Measurements from ENCODE around the gene WWP2. TPM values are rescaled to one million over a fixed set of nuclear protein-coding genes. Genes with fewer than 3 reads are reported as not detected.

The WWP2 gene
- total RNA-seq, 1 donor, result 42.5 TPM

DNA sequence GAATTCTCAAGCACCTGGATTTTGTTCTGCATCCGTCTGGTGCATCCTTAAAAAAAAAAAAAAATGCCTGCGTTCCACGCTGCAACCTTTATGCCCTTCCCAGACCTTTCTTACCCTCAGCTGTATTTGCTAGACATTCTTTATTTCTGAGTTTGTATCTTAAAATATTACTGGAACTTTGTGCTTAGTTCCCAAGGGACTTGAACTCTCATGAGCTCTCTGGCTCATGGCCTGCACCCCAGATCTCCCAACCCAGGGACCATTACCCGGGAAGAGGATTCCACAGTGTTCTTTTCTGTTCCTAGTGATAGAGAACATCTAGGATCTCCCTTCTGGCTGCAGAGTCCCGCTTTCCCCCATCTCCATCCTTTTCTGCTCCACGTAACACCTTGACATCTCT lies 160.1 kb downstream of the WWP2 start:
- Histone ChIP-seq H3K9me3 (ENCODE audit: low read depth, low read length) (no peaks in the 10 kb centered on the region), H3K4me3 (ENCODE audit: low read length) (no peak overlapping the region), H3K4me1 (ENCODE audit: insufficient read depth, low read length) (no peaks in the 10 kb centered on the region), H3K27me3 (ENCODE audit: insufficient read depth, low read length) (no peaks in the 10 kb centered on the region)

- Histone ChIP-seq H3K4me1 (ENCODE audit: insufficient read depth, low read length) (no peaks in the 10 kb centered on the region), H3K4me3 (ENCODE audit: low read length) (no peak overlapping the region), H3K9me3 (ENCODE audit: low read depth, low read length) (no peaks in the 10 kb centered on the region), H3K27me3 (ENCODE audit: insufficient read depth, low read length) (no peaks in the 10 kb centered on the region)
These were observed 162.1 kb downstream of the WWP2 start for GRCh38 chr16:69924041-69924775.

GRCh38 chr16:69924777-69925191 lies 162.7 kb downstream of the WWP2 start:
- Histone ChIP-seq H3K9me3 (ENCODE audit: low read depth, low read length) (no peaks in the 10 kb centered on the region), H3K4me3 (ENCODE audit: low read length) (no peak overlapping the region), H3K4me1 (ENCODE audit: insufficient read depth, low read length) (no peaks in the 10 kb centered on the region)

GRCh38 chr16:69925311-69925710 lies 163.2 kb downstream of the WWP2 start:
- Histone ChIP-seq H3K27me3 (ENCODE audit: insufficient read depth, low read length) (no peaks in the 10 kb centered on the region), H3K9me3 (ENCODE audit: low read depth, low read length) (no peaks in the 10 kb centered on the region), H3K4me1 (ENCODE audit: insufficient read depth, low read length) (no peaks in the 10 kb centered on the region), H3K4me3 (ENCODE audit: low read length) (no peak overlapping the region)

More at GRCh38 chr16:69924777-69925191, 162.7 kb downstream of the WWP2 start:
- H3K27me3 ChIP-seq (ENCODE audit: insufficient read depth, low read length), result no peaks in the 10 kb centered on the region

GRCh38 chr16:69926241-69926640 lies 164.1 kb downstream of the WWP2 start:
- no peaks in the 10 kb centered on the region for H3K9me3 ChIP-seq (ENCODE audit: low read depth, low read length)

GRCh38 chr16:69927056-69927757 lies 165.1 kb downstream of the WWP2 start:
- no peaks in the 10 kb centered on the region for H3K4me1 ChIP-seq (ENCODE audit: insufficient read depth, low read length)
- H3K4me3 ChIP-seq (ENCODE audit: low read length), result no peak overlapping the region
- H3K9me3 ChIP-seq (ENCODE audit: low read depth, low read length), result no peaks in the 10 kb centered on the region
- H3K27me3 ChIP-seq (ENCODE audit: insufficient read depth, low read length), result no peaks in the 10 kb centered on the region

More at GRCh38 chr16:69926241-69926640, 164.1 kb downstream of the WWP2 start:
- no peak overlapping the region for H3K4me3 ChIP-seq (ENCODE audit: low read length)
- no peaks in the 10 kb centered on the region for H3K27me3 ChIP-seq (ENCODE audit: insufficient read depth, low read length)
- H3K4me1 ChIP-seq (ENCODE audit: insufficient read depth, low read length), result no peaks in the 10 kb centered on the region

GRCh38 chr16:69928856-69929400 lies 166.8 kb downstream of the WWP2 start:
- no peaks in the 10 kb centered on the region for H3K4me1 ChIP-seq (ENCODE audit: insufficient read depth, low read length)
- H3K9me3 ChIP-seq (ENCODE audit: low read depth, low read length), result no peaks in the 10 kb centered on the region
- H3K27me3 ChIP-seq (ENCODE audit: insufficient read depth, low read length), result no peaks in the 10 kb centered on the region
- no peak overlapping the region for H3K4me3 ChIP-seq (ENCODE audit: low read length)

- H3K4me3 ChIP-seq (ENCODE audit: low read length), result no peak overlapping the region
- no peaks in the 10 kb centered on the region for H3K9me3 ChIP-seq (ENCODE audit: low read depth, low read length)
- H3K27me3 ChIP-seq (ENCODE audit: insufficient read depth, low read length), result no peaks in the 10 kb centered on the region
- H3K4me1 ChIP-seq (ENCODE audit: insufficient read depth, low read length), result no peaks in the 10 kb centered on the region
These were observed 167.3 kb downstream of the WWP2 start for GRCh38 chr16:69929480-69929879.

- no peaks in the 10 kb centered on the region for H3K4me1 ChIP-seq (ENCODE audit: insufficient read depth, low read length)
- H3K4me3 ChIP-seq (ENCODE audit: low read length), result no peak overlapping the region
- H3K27me3 ChIP-seq (ENCODE audit: insufficient read depth, low read length), result no peaks in the 10 kb centered on the region
- H3K9me3 ChIP-seq (ENCODE audit: low read depth, low read length), result no peaks in the 10 kb centered on the region
These were observed 168.1 kb downstream of the WWP2 start for GRCh38 chr16:69930117-69930776.

DNA sequence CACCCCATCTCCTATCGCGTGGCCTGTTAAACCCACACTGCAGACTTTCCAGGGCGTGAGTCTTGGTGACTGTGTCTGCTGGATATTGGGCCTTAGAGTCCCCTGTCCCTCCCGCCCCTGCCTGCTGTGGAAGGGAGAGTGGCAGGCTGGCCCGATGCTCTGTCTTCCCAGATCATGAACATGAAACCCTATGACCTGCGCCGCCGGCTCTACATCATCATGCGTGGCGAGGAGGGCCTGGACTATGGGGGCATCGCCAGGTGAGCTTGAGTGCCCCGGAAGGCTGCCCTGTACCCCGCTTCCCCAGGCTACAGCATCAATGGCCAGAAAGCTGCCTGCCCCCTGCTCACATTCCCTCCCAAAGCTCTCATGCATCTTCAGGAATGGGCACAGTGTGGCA lies 169.5 kb downstream of the WWP2 start:
- Histone ChIP-seq H3K4me1 (ENCODE audit: insufficient read depth, low read length) (no peaks in the 10 kb centered on the region), H3K9me3 (ENCODE audit: low read depth, low read length) (no peaks in the 10 kb centered on the region), H3K27me3 (ENCODE audit: insufficient read depth, low read length) (no peaks in the 10 kb centered on the region), H3K4me3 (ENCODE audit: low read length) (no peak overlapping the region)

DNA sequence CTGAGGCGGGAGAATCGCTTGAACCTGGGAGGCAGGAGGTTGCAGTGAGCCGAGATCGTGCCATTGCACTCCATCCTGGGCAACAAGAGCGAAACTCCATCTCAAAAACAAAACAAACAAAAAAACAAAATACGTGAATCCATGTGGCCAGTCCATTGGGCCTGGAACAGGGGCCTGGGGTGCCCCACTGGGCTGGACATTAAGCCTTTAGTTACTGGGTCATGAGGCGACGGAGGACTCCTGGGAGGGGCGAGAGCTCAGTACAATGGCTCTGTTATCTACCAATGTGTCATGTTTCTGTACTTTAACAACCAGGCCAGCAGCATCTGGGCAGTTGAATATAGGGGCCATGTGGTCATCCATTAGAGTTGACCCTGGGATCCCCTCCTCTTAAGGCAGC lies 170.1 kb downstream of the WWP2 start:
- Histone ChIP-seq H3K27me3 (ENCODE audit: insufficient read depth, low read length) (no peaks in the 10 kb centered on the region), H3K9me3 (ENCODE audit: low read depth, low read length) (no peaks in the 10 kb centered on the region), H3K4me3 (ENCODE audit: low read length) (no peak overlapping the region), H3K4me1 (ENCODE audit: insufficient read depth, low read length) (no peaks in the 10 kb centered on the region)

DNA sequence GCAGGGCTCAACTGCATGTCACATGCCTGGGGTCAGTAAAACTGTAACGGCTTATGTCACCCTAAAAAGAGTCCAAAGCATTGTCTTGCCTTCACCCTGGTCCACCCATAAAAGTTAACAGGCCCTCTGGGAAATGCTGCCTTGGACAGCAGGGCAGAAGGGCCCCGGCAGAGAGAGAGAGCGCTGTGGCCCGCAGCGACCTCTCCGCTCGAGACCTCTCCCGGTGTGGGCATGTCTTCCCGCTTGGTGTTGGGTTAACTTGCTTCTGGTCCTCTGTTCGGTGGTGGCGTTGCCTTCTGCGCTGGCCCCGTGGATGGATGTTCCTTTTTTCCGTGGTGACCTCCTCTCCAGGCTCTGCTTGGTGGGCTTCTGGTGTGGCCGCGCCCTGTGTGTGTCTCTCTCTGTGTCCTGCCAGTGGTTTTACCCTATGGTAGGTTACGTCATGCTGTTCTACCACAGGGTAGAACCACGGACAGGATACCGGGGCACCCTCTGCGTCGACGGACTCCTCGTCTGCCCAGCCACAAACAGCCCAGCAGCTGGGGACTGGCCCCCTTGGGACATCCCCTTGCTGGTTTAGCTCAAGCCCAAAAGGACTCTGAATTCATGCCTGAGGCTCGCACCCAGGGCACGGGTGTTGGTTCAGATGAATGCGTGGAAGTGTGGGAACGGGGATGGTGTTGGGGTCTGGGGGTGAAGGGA lies 170.7 kb downstream of the WWP2 start:
- H3K27me3 ChIP-seq (ENCODE audit: insufficient read depth, low read length), result no peaks in the 10 kb centered on the region
- no peaks in the 10 kb centered on the region for H3K9me3 ChIP-seq (ENCODE audit: low read depth, low read length)
- no peak overlapping the region for H3K4me3 ChIP-seq (ENCODE audit: low read length)
- H3K4me1 ChIP-seq (ENCODE audit: insufficient read depth, low read length), result no peaks in the 10 kb centered on the region

- Histone ChIP-seq H3K9me3 (ENCODE audit: low read depth, low read length) (no peaks in the 10 kb centered on the region), H3K27me3 (ENCODE audit: insufficient read depth, low read length) (no peaks in the 10 kb centered on the region), H3K4me1 (ENCODE audit: insufficient read depth, low read length) (no peaks in the 10 kb centered on the region), H3K4me3 (ENCODE audit: low read length) (no peak overlapping the region)
These were observed 171.9 kb downstream of the WWP2 start for GRCh38 chr16:69934044-69934443.

DNA sequence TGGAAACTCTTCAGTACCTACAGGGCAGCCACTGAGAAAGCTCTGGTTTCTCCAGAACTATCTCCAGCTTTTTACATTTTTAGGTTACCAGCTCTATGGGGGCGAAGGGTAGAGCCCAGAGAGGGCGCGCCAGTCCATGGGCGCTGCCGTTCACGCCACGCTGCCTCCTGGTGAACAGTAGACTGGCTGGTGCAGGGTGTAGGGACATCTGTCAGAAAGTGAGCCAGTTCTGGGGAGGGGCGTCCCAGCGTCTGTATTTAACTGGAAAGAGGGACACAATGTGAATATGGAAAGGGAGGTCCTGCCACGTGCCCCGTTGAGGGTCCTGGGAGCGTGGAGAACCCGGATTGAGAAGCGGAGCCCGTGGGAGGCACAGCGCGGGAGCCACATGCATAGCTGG lies 172.6 kb downstream of the WWP2 start:
- Histone ChIP-seq H3K4me1 (ENCODE audit: insufficient read depth, low read length) (no peaks in the 10 kb centered on the region), H3K27me3 (ENCODE audit: insufficient read depth, low read length) (no peaks in the 10 kb centered on the region), H3K4me3 (ENCODE audit: low read length) (no peak overlapping the region), H3K9me3 (ENCODE audit: low read depth, low read length) (no peaks in the 10 kb centered on the region)

- Histone ChIP-seq H3K4me3 (ENCODE audit: low read length) (no peak overlapping the region), H3K27me3 (ENCODE audit: insufficient read depth, low read length) (no peaks in the 10 kb centered on the region), H3K4me1 (ENCODE audit: insufficient read depth, low read length) (no peaks in the 10 kb centered on the region), H3K9me3 (ENCODE audit: low read depth, low read length) (no peaks in the 10 kb centered on the region)
These were observed 173.2 kb downstream of the WWP2 start for GRCh38 chr16:69935278-69935711.

Data from mononuclear cell (primary cell).